Upper lobe of left lung (tissue), 4 donors: ENCODE data around the gene CUL9.
"Not testable (repeated sequence)": the region's sequence is repeated elsewhere in the genome, so short reads cannot be mapped to it uniquely, and the experiment has no call there.

ENCODE experiments used
- CTCF ChIP-seq, 6 experiments: fragments of 450-650 bp in 4 of 6; fragments of 200-600 bp in 2 of 6; sonication (generic) in 2 of 6; IDR thresholded peaks; one replicate each; pipeline ENCODE4 v1.5.1; 2016 to 2019; ENCODE audit warnings: antibody characterized with exemption in 6 of 6
- EP300 ChIP-seq, 4 donors: sonication (generic); formaldehyde crosslinking; IDR thresholded peaks; one replicate each; pipeline ENCODE4 v1.5.1; 2017; ENCODE audit warnings: antibody characterized with exemption in 4 of 4, control low read depth in 2 of 4
- POLR2A ChIP-seq, 4 donors: fragments of 450-650 bp; IDR thresholded peaks; one replicate each; pipeline ENCODE4 v1.5.1; 2016 to 2017; ENCODE audit warnings: antibody characterized with exemption in 4 of 4, mild to moderate bottlenecking in 2 of 4
- POLR2AphosphoS5 ChIP-seq, 2 donors: sonication (generic); formaldehyde crosslinking; IDR thresholded peaks; one replicate each; pipeline ENCODE4 v1.5.1; 2017; ENCODE audit warnings: antibody characterized with exemption in 2 of 2

GRCh38 chr6:43139973-43140372 lies 42.0 kb upstream of the CUL9 start:
- TF ChIP-seq CTCF, POLR2A, EP300, POLR2AphosphoS5 (IDR thresholded peaks at IDR 0.05): not testable (repeated sequence)
